Measurements from ENCODE around the gene DDX31. TPM values are rescaled to one million over a fixed set of nuclear protein-coding genes. Genes with fewer than 3 reads are reported as not detected.
"Not testable (repeated sequence)": the region's sequence is repeated elsewhere in the genome, so short reads cannot be mapped to it uniquely, and the experiment has no call there.

DDX31 gene
- total RNA-seq, 1 experiment from 2014 or later, result 25.8 TPM

DNA sequence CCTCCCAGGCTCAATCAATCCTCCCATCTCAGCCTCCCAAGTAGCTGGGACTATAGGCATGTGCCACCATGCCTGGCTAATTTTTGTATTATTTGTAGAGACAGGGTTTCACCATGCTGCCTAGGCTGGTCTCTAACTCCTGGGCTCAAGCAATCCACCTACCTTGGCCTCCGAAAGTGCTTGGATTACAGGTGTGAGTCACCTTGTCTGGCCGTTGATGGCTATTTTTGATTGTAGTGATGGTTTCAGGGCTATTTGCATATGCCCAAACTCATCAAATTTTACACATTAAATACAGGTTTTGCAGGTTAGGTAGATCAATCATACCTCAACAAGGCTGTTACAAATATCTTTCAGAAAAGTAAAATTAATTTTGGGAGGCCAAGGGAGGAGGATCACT lies 101.0 kb downstream of the DDX31 start:
- H3K27ac ChIP-seq (ENCODE audit: low read depth, low read length); H3K9me3 ChIP-seq (ENCODE audit: control insufficient read depth in 1 of 2, insufficient read depth in 1 of 2, low read depth in 1 of 2, low read length in 2 of 2); H3K4me1 ChIP-seq (ENCODE audit: control insufficient read depth in 1 of 2, insufficient read depth in 2 of 2, low read length in 2 of 2); POLR2A ChIA-PET; H3K9me2 ChIP-seq (ENCODE audit: insufficient read depth); RAD21 ChIA-PET (ENCODE audit: low non-redundant PET in 1 of 2, low total read pairs in 2 of 2, uncharacterized antibody in 2 of 2, unreplicated experiment in 2 of 2); BruUV-seq (replicated peaks); CTCF ChIA-PET; H3K4me2 ChIP-seq (ENCODE audit: low read length); H3K79me2 ChIP-seq (ENCODE audit: insufficient read depth, low read length); H2AFZ ChIP-seq (ENCODE audit: low read depth, low read length, poor library complexity, severe bottlenecking); intact Hi-C loops (cut with micrococcal nuclease); H3K4me3 ChIP-seq (replicated peaks in 1 of 2; ENCODE audit: low read depth in 1 of 2, low read length in 2 of 2); H3K27me3 ChIP-seq (ENCODE audit: insufficient read depth, low read length); H4K20me1 ChIP-seq (ENCODE audit: insufficient read depth); H3K36me3 ChIP-seq (ENCODE audit: control insufficient read depth in 1 of 2, insufficient read depth in 2 of 2, low read length in 2 of 2); DNase-seq (ENCODE audit: low read depth, low spot score); ATAC-seq; H3K9ac ChIP-seq (ENCODE audit: low read length): not testable (repeated sequence)

DNA sequence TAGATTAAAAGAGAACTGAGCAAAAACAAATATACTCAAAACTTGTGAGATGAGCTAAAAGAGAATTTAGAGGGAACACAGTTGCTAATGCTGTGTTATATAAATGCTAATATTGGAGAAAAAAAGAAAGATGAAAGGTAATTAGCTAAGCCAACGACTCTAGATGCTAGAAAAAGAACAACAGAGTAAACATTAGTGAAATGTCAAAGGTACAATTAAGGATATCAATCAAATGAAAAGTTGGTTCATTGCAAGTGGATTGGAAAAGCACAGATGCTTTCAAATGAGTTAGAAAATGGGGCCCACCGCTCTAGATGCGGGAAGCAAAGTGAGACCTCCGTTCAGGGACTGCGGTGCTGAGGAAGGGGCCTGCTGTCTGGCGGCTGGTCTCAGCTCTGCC lies 105.3 kb downstream of the DDX31 start:
- DNase-seq (ENCODE audit: low read depth, low spot score), result no peak
- Histone ChIP-seq H4K20me1 (ENCODE audit: insufficient read depth) (no peaks in the 10 kb centered on the region), H3K4me2 (ENCODE audit: low read length) (no peak overlapping the region), H3K36me3 (ENCODE audit: control insufficient read depth in 1 of 2, insufficient read depth in 2 of 2, low read length in 2 of 2) (no peaks in the 10 kb centered on the region), H3K27me3 (ENCODE audit: insufficient read depth, low read length) (peaks cover 4% of the 10 kb centered on the region; the same call in 1 of the 2 replicates), H3K79me2 (ENCODE audit: insufficient read depth, low read length) (no peaks in the 10 kb centered on the region), H3K4me3 (replicated peaks in 1 of 2; ENCODE audit: low read depth in 1 of 2, low read length in 2 of 2) (no peak overlapping the region), H3K9ac (ENCODE audit: low read length) (no peak overlapping the region), H3K27ac (ENCODE audit: low read depth, low read length) (no peak overlapping the region), H3K9me2 (ENCODE audit: insufficient read depth) (no peaks in the 10 kb centered on the region), H3K4me1 (ENCODE audit: control insufficient read depth in 1 of 2, insufficient read depth in 2 of 2, low read length in 2 of 2) (no peaks in the 10 kb centered on the region), H3K9me3 (ENCODE audit: control insufficient read depth in 1 of 2, insufficient read depth in 1 of 2, low read depth in 1 of 2, low read length in 2 of 2) (no peaks in the 10 kb centered on the region), H2AFZ (ENCODE audit: low read depth, low read length, poor library complexity, severe bottlenecking) (no peak overlapping the region)
- intact Hi-C loops (cut with micrococcal nuclease), result no loop called here
- ChIA-PET CTCF (interaction anchor here (1.1 kb wide), 1 partner anchor 153 kb away, joined by 4 read pairs; no protein-coding TSS in a partner anchor), POLR2A (no interaction called here), RAD21 (ENCODE audit: low non-redundant PET in 1 of 2, low total read pairs in 2 of 2, uncharacterized antibody in 2 of 2, unreplicated experiment in 2 of 2) (no interaction called here)
- BruUV-seq (replicated peaks), result no TSS peak
- TF ChIP-seq ZFX (IDR thresholded peaks at IDR 0.05), result no peak
- TF ChIP-seq, protein P1, sequence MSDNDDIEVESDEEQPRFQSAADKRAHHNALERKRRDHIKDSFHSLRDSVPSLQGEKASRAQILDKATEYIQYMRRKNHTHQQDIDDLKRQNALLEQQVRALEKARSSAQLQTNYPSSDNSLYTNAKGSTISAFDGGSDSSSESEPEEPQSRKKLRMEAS (IDR thresholded peaks at IDR 0.05), result no peak
- TF ChIP-seq ELF1 (IDR thresholded peaks at IDR 0.05; ENCODE audit: borderline replicate concordance, low read depth), result no peak
- TF ChIP-seq POLR2AphosphoS5 (IDR thresholded peaks at IDR 0.05; ENCODE audit: low read depth, low read length), result no peak
- no peak for TF ChIP-seq CEBPB (IDR thresholded peaks at IDR 0.05; ENCODE audit: low read depth)
- TF ChIP-seq, protein P2, sequence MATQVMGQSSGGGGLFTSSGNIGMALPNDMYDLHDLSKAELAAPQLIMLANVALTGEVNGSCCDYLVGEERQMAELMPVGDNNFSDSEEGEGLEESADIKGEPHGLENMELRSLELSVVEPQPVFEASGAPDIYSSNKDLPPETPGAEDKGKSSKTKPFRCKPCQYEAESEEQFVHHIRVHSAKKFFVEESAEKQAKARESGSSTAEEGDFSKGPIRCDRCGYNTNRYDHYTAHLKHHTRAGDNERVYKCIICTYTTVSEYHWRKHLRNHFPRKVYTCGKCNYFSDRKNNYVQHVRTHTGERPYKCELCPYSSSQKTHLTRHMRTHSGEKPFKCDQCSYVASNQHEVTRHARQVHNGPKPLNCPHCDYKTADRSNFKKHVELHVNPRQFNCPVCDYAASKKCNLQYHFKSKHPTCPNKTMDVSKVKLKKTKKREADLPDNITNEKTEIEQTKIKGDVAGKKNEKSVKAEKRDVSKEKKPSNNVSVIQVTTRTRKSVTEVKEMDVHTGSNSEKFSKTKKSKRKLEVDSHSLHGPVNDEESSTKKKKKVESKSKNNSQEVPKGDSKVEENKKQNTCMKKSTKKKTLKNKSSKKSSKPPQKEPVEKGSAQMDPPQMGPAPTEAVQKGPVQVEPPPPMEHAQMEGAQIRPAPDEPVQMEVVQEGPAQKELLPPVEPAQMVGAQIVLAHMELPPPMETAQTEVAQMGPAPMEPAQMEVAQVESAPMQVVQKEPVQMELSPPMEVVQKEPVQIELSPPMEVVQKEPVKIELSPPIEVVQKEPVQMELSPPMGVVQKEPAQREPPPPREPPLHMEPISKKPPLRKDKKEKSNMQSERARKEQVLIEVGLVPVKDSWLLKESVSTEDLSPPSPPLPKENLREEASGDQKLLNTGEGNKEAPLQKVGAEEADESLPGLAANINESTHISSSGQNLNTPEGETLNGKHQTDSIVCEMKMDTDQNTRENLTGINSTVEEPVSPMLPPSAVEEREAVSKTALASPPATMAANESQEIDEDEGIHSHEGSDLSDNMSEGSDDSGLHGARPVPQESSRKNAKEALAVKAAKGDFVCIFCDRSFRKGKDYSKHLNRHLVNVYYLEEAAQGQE (IDR thresholded peaks at IDR 0.05; ENCODE audit: low read depth), result no peak
- TF ChIP-seq FOSL1 (IDR thresholded peaks at IDR 0.05; ENCODE audit: low read depth), result no peak
- no peak for TF ChIP-seq SIN3A (IDR thresholded peaks at IDR 0.05; ENCODE audit: low read depth)
- TF ChIP-seq, protein P3, sequence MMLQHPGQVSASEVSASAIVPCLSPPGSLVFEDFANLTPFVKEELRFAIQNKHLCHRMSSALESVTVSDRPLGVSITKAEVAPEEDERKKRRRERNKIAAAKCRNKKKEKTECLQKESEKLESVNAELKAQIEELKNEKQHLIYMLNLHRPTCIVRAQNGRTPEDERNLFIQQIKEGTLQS (IDR thresholded peaks at IDR 0.05), result no peak
- no peak for TF ChIP-seq EZH2phosphoT487 (IDR thresholded peaks at IDR 0.05; ENCODE audit: borderline replicate concordance)
- no peak for TF ChIP-seq POLR2A (IDR thresholded peaks at IDR 0.05; ENCODE audit: borderline replicate concordance, extremely low read depth, insufficient read depth, insufficient read length)
- no peak for TF ChIP-seq JUND (IDR thresholded peaks at IDR 0.05)
- TF ChIP-seq RAD21 (IDR thresholded peaks at IDR 0.05; ENCODE audit: low read depth), result no peak
- no peak for TF ChIP-seq SP1 (IDR thresholded peaks at IDR 0.05; ENCODE audit: low read depth)
- no peak for TF ChIP-seq YY1 (IDR thresholded peaks at IDR 0.05; ENCODE audit: extremely low read depth, insufficient replicate concordance, low read depth, low read length)
- ATAC-seq, result no peak
